NCI-H2107 treated with DMSO at 0.1 percent for 48 hours (cell line): ENCODE results near the gene SH2D4B.
A peak's percentile ranks its signal among the peaks of the same experiment; 100 is the strongest.

Experiments used
- DNase-seq: peaks from one replicate; lab custom pipeline; 2025; ENCODE audit not compliant: unreplicated experiment; lab: John Stamatoyannopoulos, UW

SH2D4B gene

GRCh38 chr10:80503584-80504157 is 34.0 kb upstream of the SH2D4B start:
- no peak for DNase-seq

DNA sequence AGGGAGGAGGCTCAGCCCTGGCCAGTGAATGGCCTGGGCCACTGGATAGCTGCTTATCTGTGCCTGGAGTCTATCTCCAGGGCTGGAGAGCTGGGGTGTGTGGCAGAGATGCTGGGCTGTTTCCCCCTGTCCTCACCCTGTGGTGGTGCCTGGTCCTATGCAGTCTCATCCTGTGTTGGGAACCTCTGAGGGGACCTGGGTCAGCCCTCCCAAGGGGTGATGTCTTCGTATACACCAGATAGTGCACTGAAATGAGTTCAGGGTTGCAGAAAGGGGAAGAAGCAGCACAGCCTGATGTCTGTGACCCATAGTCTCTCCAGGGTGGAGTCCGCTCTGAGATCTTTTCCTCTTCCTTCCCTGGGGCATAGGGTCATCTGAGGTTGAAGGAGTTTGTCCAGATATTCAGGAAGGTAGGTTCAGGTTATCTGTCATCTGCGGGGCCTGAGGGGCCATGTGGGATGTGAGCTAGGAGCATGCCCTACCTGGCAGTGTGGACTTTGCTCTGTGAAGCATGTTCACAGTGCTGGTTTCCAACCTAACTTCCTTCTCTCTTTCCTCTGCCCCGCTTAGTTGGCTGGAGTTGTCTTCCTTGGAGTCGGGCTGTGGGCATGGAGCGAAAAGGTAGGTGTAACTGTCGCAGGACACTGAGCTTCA is 33.4 kb upstream of the SH2D4B start:
- no peak for DNase-seq

DNA sequence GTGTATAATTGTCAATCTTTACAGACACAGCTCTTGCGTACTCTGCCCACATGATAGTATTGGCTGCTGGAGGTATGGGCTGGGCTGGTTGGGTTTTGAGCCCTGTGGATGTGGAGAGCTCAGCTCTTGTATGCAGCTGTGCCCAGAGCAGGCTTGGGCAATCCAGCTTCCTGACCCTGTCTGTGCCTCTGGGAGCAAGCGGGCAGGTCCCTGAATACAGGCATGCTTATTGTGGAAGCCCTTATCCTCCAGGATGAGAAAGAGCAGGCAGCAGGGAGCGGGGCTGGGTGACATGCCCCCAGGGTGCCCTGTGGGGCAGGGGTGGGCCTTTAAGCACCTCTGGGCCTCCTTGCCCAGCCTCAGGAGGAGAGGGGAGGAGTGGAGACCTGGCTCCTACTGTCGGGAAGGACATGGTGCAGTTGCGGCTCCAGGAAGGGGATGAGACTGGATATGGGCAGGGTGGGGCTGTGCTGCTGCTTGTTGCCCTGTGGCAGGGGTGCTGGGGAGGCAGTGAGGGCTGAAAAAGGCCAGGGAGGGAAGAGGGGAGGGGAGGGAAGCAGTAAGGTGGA is 32.7 kb upstream of the SH2D4B start:
- no peak for DNase-seq

DNA sequence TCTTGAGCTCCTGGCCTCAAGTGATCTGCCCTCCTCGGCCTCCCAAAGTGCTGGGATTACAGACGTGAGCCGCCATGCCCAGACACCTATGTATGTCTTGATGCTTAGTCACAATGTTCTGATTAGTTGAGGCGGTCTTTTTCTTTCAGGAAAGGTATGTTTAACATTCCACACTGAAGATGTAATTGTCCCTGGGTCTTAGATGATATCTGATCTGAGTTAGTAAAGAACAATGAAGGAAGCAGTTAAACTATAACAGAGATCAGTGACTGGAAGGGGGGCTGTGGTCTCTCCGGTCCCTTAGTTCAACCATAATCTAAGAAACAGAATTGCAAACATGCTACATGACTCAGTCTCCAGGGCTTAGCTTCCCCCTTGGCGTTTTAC is 31.5 kb upstream of the SH2D4B start:
- no peak for DNase-seq

DNA sequence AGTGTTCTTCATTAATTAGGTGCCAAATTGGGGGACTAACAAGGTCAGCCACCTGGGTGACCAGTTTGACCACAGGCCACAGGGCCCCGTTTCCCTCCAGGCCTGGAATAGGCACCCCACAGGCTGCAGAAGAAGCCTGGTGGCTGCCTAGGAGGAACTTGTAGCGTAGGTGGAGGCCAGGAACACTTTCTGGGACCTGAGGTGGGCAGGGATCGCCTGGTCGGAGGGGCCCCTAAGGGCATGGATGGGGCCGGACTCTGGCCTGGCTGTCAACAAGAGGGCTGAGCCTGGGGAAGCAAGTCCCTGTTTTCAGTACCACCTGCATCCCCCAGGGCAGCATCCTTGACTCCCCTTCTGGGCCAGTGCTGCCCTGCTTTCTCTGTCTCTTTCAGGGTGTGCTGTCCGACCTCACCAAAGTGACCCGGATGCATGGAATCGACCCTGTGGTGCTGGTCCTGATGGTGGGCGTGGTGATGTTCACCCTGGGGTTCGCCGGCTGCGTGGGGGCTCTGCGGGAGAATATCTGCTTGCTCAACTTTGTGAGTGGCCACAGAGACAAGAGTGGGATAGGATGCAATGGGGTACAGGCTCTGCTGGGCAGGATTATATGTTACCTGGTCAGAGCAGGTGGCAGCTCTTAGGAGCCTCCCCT is 30.7 kb upstream of the SH2D4B start:
- DNase-seq: no peak

DNA sequence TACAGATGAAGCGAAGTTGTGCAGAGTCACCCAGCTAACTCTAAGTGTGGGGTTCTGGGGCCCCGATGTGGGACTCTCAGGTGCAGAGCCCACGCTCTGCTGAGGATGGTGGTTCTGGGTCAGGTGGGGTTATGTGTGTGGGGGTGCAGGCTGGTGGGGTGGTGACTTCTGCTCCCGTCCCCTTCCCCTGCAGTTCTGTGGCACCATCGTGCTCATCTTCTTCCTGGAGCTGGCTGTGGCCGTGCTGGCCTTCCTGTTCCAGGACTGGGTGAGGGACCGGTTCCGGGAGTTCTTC is 28.6 kb upstream of the SH2D4B start:
- no peak for DNase-seq

- DNase-seq: no peak
Observed at GRCh38 chr10:80509403-80510161, 28.1 kb upstream of the SH2D4B start.

- DNase-seq: no peak
Observed at GRCh38 chr10:80512031-80512526, 25.6 kb upstream of the SH2D4B start.

GRCh38 chr10:80513106-80513505 is 24.6 kb upstream of the SH2D4B start:
- DNase-seq: no peak

DNA sequence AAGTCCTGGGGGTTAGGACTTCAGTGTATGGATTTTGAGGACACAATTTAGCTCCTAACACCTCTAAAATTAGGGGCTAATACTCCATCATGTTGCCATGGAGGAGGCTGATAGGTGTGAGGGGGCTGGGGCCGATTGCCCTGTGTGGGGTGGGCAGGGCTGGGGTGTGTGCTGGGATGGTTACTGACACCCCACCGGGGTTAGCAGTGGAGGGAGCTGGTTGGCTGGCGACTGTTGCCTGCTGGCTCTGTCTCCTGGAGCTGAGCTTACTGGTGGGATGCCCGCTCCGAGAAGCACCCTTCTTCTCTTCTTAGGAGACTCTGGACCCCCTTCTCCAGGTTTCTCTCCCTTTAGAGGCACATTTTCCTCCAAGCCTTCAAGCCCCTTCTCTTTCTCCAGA is 22.2 kb upstream of the SH2D4B start:
- DNase-seq: no peak

- DNase-seq: no peak
Observed at GRCh38 chr10:80515941-80516340, 21.8 kb upstream of the SH2D4B start.

DNA sequence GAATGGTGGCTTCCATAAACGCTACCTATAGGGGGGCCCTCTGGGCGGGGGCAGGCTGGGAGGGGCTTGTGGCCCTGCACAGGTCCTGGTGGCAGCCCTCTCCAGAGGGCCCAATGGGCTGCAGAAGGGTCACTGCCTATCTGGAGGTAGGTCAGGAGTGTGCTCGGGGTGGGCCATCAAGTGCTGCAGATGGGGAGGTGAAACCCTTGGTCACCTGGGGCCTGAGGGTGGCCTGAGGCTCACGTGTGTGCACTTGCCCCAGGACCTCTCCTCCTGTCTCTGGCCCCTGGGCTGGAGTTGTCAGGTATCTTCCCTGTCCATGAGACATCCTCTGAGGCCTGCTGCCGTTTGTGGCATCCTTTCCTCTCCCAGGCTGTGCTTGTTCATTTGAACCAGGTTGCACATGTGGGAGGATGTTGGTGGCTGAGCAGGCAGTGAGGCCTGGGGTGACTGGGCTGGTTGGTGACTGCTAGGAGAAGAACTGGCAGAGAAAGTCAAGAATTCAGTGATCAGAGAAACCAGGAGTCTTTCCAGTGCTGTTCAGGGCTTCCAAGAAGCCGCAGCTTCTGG is 21.1 kb upstream of the SH2D4B start:
- DNase-seq: no peak

DNA sequence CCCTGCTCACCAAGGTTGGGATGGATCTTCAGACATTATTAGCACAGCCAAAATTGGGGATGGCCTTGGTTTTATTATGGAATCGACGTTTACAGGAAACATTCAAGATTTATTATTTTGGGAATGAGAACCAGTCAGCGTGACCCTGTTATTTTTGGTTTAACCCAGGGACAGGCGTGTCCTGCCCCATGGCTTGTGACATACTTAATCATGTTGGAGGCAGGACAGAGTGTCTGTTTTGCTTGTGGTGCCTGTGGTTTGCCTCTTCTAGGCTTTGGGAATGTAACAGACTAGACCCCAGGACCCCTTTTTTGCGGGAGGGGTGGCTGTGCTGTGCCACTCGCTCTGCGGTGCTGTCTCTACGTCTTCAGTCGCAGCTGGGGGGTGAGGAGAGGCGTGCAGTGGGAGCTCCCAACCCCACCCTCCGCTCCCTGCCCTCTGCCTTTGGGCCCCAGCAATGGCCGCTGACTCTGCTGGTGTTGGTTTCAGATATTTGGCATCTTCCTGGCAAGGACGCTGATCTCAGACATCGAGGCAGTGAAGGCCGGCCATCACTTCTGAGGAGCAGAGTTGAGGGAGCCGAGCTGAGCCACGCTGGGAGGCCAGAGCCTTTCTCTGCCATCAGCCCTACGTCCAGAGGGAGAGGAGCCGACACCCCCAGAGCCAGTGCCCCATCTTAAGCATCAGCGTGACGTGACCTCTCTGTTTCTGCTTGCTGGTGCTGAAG is 20.1 kb upstream of the SH2D4B start:
- no peak for DNase-seq

DNA sequence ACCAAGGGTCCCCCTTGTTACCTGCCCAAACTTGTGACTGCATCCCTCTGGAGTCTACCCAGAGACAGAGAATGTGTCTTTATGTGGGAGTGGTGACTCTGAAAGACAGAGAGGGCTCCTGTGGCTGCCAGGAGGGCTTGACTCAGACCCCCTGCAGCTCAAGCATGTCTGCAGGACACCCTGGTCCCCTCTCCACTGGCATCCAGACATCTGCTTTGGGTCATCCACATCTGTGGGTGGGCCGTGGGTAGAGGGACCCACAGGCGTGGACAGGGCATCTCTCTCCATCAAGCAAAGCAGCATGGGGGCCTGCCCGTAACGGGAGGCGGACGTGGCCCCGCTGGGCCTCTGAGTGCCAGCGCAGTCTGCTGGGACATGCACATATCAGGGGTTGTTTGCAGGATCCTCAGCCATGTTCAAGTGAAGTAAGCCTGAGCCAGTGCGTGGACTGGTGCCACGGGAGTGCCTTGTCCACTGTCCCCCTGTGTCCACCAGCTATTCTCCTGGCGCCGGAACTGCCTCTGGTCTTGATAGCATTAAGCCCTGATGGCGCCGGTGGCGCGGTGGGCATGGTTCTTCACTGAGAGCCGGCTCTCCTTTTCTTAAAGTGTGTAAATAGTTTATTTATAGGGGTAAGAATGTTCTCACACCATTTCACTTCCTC is 19.4 kb upstream of the SH2D4B start:
- no peak for DNase-seq

DNA sequence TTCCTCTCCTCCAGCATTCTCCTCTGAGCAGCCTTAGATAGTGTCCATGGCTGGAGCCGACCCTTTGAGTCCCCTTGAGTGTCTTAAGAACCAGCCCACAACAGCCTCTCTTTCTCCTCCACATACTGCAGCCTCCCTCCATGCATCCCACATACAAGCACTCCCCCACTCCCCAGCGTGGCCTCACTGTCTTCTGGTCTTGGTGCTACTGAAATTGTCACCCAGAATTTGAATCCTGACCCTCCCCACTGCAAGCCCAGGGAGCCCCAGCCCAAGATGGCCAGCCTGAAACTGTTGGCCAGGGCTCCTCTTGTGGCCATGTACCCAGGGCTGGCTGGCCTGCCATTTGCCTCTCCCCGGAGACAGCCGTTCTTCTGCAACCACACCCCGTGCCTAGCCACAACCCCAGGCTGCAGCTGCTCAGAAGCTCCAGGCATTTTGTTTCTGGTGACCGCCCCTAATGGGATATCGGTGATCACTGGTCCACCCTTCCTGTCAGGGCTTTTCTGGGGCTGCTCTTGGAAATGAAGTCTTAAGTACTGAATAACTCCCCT is 18.8 kb upstream of the SH2D4B start:
- DNase-seq: no peak

DNA sequence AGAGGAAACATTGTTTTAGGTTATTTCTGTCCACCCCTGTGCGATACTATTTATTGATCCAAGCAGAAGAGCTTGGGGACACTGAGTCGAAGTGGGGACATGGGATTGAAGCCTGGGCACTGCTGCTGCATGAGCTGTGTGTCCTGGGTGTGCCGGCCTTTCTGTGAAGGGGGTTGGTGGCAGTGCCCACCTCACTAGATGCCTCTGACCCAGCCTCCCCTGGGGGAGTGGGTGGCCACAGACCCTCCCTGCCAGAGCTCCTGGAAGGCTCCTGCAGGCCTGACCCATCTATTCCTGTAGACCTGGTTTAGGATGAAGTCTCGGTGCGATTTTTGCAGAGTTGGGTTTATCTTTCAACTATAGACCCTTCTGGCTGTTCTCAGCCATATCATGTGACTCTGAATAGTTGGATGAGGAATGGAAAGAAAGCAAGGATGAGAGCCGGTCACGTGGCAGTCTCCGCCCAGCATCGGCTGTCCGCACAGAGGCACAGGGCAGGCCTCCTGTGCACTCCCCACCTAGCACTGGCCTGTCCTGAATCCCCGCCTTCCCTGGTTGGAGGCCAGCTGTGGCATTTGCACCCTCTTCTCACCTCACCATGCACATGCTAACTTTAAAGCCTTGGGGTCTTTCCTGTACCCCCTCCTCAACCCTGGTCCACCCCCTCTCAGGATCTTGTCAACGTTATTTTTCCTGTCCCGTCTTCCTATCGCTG is 17.6 kb upstream of the SH2D4B start:
- no peak for DNase-seq

DNA sequence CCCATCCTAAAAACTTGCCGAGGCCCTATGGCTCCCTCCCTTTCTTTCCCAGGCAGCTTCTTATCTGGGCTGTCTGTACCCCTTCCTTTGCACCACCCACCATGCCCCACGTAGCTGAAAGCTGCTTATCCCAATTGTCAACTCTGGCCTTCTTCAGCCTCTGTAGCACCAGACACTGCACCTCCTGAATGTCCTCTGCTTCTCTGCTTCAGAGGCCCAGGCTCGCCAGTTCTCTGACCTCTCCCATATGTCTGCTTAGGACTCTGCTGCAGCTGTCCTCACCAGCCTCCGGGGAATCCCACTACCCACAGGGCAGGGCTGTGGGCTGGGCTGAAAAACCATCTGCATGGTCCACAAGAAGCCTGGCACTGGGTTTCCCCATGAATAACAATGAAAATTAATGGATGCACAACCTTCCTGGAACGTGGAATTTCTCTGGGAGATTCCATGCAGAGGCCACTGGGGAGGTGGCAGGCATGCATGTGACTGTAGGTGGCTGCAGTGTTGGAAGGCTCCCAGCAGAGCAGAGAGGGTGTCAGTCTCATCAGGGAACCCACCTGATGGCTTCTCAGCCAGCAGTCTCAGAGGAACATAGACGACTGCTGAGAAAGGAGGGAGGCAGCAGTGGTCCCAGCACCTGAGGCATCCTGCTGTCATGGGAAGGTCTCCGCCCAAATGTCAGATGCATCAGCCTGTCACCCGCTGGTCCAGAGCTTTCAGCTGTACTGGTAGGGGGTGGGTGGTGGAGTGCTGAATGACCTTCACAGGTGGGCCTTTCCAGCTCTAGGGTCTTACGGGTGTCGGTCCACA is 16.8 kb upstream of the SH2D4B start:
- no peak for DNase-seq

DNA sequence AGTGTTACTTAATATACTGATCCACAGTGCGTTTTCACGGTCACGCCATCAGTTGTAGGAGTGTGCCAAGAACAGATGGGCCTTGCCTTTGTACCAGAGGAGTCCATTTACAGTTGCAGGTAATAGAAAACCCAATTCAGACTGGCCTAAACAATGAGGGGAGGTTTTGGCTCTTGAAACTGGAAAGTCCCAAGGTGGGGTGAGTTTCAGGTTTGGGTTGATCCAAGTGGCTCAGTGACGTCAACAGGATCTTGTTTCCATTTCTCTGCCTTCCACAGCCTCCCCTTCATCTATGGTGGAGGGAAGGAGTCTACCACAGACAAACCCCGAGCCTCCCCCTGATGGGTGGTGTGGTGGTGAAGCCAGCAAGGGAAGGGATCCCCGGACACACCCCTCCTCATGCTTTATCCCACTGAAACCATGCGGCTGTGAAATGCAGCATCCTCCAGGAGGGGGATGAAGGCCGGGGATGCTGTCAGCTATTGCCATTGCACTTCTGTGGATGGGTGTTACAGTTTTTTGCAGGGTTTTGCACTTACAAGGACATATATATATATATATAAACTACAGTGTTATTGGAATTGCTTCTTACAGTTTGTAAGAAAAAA is 14.8 kb upstream of the SH2D4B start:
- DNase-seq: peak; percentile 80
